NCI-H2107 treated with DMSO at 0.1 percent for 48 hours (cell line): ENCODE results near the gene EWSR1.

ENCODE experiments used
- DNase-seq: peaks from one replicate; lab custom pipeline; 2025; ENCODE audit not compliant: unreplicated experiment; lab: John Stamatoyannopoulos, UW

The EWSR1 gene

DNA sequence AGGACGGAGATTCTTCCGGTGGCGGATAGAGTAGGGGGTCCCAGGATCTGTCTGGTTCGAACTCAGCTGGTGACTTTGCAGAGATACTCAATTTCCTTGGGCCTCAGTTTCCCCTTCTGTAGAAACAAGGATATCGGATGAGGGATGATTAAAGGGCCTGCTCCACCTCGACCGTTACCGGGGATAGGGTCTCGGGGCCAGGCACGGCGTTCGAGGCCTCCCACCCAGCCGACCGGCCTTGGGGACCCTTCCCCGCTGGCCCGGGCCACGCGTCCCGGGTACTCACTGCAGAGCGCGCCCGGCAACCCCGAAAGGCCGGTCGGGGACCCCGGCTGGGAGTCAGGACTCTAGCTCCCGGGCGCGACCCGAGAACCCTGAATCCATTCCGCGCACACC, 608 bp upstream of the EWSR1 start:
- DNase-seq: no peak

DNA sequence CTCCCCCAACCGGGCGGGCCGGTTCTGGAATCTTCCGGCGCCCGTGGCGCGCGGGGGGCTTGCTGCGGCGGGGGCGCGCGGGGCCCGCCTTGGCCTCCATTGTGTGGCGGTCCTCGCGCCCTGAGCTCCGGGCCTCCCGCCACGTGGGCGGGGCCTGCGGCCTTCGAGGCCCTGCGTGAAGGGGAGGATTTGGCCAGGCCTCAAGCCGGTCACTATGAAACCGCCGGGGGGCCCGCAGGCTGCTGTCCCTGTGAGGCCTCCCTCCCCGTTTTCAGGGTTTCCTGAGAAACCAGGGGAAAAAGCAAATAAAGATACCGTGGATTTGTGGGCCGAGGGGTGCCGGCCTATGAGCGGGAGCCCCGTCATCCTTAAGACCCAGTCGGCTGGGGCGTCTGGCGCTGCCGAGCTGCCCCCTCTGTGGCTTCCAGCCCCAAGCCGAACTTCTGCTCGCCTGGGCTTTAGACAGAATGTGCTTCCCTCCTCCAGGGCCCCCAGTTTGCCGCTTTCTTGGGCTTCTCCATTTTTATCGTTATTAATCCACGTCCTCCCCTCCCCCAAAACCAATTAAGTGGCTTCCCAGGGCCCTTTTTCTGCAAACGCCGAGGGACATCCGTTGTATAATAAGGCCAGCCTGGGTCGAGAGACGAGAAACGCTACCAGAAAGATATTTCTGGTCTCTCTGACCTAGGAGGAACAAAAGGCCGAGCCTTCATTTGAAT, 602 bp downstream of the EWSR1 start:
- no peak for DNase-seq

DNA sequence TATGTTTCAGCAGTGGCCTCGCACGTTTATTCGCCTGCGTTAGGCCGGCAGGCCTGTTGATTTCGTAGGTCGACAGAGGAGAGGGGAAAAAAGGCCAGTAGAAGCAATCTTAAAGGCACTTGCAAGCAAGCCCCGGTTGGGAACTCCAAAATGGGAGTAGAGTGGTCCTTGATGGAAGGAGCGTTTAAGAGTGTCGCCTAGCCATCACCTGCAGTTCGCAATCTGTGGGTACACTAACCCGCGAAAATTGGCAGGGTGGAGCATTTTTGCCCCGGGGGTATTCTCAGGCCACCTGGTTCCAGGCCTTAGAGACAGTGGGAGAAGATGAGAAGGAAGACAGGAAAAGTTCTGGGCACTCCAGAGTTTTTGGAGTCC, 1.1 kb downstream of the EWSR1 start:
- DNase-seq: no peak

DNA sequence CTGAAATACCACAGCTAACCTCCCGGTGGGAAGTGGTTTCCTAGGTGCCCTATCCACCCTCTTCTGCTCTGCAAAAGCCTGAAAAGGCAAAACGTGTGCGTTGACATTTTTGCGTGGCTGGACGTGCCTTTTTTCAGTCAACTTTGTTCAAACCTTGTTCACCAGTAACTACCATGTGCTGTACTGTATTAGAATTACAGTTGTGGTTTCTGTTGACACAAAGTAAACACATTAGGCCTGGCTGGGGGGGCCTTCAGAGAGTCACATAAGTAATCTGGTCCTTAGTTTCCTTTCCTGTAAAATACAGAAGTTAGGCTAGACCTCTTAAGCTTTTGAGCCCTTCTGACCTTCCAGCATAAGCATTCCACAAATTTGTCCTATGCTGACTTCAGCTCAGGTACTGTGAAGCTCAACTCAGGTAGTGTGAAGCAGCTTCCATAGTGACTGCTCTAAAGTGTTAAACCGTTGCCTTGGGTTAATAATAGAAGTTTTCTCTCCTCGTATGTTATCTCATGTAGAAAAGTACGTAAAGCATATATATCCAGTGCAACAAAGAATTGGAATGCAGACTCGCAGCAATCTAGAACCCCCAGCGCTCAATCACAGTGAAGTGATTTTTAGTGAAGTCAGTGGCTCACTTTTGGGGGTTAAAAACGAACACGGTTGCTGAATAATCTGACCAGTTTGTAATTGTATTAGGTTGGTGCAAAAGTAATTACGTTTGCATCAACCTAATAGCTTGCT, 1.8 kb downstream of the EWSR1 start:
- DNase-seq: no peak

DNA sequence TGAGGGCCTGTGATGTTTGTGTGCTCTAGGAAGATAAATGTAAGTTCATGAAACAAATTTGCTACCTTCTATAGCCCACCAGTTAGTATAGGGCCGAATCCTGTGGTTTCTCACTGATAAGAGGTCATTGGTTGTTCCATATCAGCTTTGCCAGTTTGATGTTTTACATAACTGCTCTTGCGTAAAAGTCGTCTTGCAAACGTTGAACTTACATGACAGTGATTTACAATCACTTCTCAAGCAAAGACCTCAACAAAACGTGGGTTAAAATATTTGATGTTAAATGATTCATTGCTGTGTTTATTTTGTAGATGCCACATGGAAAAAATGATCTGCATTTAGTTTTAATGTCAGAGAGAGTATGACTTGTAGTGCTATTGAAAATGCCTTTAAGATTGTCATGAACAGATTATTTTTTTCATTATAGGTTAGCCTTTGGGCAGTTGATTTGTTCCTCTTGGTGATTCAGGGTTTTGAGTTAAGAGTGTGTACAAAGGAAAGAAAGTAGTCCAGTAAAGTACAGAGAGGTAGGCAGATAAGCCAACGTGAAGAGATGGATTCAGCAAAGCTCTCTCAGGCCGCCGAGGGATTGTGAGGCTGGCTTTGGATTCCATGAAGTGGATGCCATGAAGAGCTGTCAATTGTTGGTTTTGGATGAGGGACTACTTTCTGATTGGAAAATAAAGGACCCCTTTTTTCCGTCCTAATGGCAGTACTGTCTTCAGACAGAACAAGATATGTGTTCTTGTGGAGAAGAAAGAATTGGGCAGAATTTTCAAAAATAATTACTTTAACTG, 2.6 kb downstream of the EWSR1 start:
- DNase-seq: no peak

DNA sequence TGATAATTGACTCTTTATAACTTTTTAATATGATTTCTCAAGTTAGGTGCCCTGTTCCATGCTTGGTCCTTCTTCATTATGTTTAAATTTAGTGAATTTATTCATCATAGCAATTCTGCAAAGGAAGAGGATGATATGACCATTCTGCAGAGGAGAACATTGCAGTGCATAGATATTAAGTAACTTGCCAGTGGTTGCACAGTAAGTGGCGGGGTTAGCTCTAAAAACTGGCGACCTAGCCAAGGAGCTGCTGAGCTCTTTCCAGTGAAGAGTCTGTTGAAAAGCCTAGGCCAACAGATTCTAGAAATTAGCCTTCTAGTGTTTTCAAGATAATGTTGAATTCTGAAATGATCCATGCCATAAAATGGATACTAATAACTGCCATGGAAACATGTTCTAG, 4.6 kb downstream of the EWSR1 start:
- no peak for DNase-seq

DNA sequence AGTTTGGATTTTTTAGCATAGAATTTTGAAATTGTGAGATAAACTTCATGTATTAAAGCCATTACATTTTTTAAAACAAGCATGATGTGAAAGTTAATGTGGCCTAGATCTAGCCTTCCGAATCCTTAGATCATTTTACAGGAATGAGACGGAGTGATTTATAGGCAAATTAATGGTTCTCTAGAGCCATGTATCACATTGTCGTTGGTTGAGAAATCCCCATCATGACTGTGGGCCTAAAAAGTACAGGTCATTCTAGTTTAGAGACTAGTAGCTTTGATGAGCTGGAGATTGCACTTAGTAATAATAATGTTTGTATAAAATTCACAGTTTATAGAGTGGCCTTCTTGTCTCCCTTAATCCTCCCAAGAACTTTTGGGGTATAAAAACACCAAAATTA, 7.1 kb downstream of the EWSR1 start:
- DNase-seq: no peak

DNA sequence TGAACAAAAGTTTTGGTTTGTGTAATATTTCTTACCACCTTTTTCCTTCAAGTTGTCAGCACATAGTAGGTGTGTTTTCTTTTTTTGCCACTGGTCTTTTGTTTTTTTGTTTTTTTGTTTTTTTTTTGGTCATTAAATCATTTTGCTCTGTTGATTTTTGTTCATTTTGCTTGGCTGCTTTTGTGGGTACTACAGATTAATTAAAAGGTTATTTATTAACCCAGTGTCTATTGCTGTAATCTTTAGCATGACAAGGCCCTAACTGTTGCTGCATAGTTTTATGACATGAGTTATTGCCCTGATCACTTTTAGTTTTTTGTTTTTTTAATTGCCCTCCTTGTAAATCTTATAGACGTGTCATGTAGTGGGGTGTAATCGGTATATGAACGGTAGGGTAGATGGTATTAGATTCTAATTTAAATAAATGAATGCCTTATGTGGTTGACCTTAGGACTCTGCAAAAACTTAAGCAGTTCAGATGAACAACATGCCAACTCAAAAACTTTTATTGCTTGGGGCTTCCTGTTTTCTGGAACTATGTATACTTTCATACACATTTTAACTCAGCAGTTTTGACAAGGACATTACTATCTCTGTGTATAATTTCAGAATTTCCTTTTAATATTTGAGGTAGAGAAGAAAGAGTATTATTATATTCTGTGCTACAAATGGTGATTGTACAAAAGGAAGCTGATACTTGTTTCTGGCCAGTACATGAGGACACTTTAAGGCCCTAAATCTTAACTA, 7.9 kb downstream of the EWSR1 start:
- no peak for DNase-seq

DNA sequence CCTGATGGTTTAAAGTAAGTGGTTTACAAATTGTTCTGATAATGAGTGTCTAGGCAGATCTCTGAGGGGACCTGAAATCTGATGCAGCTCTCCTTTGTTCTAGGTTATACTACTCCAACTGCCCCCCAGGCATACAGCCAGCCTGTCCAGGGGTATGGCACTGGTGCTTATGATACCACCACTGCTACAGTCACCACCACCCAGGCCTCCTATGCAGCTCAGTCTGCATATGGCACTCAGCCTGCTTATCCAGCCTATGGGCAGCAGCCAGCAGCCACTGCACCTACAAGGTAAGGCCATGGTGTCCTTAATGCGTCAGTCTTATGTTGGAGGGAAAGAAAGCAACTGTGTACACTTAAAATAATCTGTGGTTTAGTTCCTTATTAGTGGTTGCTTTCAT, 9.9 kb downstream of the EWSR1 start:
- DNase-seq: no peak

DNA sequence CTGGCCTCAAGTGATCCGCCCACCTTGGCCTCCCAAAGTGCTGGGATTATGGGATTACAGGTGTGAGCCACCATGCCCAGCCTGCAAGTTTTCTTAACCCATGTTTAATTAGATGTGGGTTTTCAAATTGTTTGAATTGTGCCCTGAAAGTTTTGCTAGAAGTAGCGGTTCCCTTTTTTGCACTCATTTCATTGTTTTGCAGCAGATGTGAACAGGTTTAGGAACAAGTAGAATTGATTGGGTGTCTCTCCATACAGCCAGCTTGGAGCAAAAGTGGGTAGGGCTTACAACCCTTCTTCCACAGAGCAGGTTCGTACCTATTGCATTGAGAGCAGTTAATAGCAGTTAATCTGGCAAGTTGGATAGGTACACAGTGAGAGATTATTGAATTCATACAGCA, 16.1 kb downstream of the EWSR1 start:
- DNase-seq: no peak

DNA sequence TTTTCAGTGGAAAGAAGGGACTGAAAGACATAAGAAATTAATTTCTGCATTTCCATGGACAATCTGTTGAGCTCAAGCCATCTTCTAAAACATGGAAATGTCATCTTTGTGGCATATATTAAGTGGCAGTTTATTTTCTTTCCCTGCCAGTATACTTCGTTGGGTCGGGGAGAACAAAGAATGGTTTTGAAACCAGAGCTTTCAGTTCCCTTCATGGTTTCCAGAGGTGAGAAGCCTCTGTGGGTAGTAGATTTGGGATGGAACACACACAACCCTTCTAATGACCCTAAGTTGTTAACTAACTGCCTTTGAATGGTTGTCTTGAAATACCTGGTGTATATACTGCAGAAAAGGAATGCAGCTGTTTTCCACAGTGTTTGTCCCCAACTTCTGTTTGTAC, 20.8 kb downstream of the EWSR1 start:
- DNase-seq: no peak

DNA sequence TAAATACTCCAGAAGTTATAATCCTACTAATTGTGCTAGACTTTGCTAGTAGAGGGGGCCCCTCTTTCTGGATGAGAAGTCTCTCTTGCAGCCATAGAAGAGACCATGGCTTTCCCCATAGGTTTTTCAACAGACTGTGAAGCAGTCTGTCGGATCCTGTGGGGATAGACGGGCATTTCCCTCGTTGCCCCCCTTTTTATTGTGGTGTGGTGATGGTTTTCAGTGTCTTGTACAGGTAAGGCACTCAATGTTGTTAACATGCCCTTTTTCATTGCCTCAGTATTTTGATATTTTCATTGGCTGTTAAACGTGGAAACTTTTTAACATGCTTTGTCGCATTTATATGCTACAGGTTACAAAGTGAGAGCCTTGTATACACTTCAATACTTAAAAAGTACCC, 22.0 kb downstream of the EWSR1 start:
- no peak for DNase-seq

DNA sequence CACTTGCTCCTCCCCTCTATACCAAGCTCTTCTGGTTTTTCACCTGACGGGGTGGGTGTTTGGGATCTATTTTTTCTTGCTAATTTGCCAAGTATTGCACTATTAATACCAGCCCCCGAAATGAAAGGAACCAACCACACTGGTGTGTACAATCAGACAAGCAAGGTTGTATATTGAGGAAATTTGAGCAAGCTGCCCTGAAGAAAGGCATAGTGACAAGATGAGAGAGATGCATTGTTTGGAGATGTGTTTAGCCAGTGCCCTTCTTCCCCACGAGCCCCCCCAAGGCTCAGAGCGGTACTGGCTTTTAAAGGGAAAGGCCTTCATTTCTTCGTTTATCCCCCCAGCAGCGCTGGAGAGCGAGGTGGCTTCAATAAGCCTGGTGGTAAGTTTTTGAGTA, 23.1 kb downstream of the EWSR1 start:
- DNase-seq: no peak

DNA sequence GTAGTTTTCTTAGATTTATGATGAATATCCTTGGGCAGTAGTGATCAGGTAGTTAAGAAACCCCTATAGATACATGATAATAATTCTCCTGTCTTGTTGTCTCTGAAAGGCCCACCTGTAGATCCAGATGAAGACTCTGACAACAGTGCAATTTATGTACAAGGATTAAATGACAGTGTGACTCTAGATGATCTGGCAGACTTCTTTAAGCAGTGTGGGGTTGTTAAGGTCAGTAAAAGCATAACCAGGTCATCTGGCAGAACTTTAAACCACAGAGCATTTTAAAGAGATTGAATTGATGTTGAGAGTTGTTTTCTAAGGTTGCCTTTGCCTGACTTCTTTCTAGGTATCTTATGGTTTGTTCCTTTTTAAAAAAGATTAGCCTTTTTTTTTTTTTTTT, 24.3 kb downstream of the EWSR1 start:
- DNase-seq: no peak

DNA sequence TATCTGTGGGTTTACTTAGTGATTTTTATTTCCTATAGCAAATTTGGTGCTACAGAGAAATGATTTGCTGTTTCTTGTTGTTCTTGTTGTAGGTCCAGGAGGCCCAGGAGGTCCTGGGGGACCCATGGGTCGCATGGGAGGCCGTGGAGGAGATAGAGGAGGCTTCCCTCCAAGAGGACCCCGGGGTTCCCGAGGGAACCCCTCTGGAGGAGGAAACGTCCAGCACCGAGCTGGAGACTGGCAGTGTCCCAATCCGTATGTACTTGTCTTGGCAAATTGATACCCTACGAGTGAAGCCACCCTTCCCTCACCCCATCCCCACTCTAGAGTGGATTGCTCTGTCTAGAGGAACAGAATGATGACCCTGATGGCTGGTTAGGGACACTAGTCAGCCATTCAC, 30.6 kb downstream of the EWSR1 start:
- no peak for DNase-seq

DNA sequence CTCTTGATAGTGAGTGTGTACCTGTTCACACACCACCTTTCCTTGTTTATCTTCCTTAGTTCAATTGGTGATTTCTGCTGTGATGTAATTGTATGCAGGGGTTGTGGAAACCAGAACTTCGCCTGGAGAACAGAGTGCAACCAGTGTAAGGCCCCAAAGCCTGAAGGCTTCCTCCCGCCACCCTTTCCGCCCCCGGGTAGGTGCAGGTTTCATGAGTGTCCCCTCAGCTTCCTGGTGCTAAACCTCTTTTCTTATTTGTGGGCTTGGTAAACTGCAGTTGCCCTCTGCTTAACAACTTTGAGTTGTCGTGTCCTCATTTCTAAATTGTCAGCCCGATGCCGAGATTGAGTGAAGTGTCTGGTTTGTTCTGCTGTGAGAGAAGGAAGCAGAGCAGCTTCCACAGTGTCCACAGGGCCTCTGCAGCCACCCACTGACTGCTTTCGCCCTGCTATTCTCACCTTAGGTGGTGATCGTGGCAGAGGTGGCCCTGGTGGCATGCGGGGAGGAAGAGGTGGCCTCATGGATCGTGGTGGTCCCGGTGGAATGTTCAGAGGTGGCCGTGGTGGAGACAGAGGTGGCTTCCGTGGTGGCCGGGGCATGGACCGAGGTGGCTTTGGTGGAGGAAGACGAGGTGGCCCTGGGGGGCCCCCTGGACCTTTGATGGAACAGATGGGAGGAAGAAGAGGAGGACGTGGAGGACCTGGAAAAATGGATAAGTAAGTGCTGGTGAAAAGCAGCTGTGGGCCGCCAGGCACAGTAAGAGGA, 31.2 kb downstream of the EWSR1 start:
- no peak for DNase-seq

DNA sequence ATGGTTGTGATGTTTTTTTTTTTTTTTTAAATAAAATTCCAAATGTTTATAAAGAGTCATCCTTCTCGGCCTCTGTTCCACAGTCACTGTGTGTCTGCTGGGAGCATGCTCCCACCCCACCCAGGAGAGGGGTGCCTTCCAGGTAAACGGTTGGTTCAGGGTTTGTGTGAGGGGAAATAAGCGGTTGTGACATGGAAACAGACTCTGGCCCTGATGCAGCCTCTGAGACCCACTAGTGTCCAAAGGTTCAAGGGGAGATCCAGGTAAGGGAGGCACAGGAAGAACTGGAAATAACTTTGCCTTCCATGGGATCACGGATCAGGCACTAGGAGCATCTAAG, 32.4 kb downstream of the EWSR1 start:
- no peak for DNase-seq

DNA sequence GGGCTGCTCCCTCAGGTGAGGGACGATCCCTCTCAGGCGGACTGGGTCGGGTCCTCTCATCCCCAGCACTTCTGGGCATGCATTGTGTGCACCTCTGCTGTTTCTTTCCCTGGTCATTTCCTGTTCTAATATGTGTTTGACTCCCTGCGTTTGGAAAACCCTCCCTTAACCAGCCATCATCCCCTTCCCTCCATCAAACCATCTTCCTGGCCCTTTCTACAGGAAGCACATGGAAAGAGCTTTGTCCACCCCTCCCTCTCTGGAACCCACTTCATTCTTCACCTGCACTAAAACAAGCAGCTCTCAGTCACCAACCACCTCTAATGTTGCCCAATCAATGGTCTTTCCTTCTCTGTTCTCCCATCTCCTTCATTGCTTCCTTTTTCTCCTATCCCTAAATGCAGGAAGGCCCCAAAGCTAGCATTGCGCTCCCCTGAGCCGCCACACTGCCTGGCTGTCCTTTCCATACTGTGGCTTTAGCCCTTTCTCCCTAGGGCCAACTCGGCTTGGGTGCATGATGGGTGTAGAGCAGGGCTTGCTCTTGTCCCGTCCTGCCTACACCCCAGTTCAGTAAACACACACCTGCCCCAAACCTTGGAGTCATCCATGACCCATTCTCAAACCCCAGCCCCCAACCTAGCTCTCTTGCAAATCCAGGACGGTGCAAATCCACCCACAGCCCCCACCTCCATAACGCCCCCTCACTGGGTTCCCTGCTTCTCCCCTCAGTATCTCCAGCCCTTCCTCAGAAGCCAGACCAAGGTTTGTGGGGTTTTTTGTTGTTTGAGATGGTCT, 32.9 kb downstream of the EWSR1 start:
- no peak for DNase-seq

DNA sequence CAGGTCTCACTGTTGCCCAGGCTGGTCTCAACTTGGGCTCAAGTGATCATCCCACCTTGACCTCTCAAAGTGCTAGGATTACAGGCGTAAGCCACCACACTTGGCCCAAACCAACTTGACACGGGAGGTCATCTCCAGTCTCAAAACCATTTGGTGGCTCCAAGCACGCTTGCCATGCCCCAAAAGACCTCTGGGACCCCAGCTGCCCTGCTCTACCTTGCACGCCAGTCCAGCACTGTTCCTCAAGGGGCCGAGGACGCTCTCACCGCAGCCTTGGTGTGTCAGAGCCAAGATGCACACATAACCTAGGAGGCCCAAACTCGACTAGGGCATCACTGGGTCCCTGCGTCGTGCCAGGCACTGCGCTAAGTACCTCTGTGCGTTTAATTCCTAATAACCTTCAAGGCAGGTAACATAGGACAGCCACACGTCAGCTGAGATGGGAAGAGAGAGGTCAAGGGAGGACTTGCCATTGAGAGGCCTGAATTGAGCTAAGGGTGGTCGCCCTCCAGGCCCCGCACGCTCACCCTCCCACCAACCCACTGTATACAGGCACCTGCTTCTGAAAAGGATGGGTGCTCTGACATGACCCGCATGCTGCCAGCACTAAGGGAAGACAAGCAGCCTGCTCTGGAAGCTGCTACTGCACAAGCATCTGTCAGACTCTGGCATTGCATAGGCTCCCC, 33.8 kb downstream of the EWSR1 start:
- DNase-seq: no peak

DNA sequence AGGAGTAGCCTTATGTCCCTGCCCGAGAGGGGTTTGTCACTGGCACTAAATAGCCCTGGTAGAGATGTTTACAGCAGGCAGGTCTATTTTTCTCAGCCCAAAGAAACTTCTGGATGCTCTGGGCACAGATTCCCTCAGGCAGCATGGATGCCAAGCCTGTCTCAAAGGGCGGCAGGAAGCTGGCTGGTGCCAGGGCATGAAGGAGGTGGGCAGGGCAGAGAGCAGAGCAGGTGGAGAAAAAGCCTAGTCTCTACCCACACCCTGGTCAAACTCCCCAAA, 34.3 kb downstream of the EWSR1 start:
- DNase-seq: no peak
